ENCODE data around the gene MAP1LC3C. TPM values are rescaled to one million over a fixed set of nuclear protein-coding genes. Genes with fewer than 3 reads are reported as not detected.

MAP1LC3C gene
- total RNA-seq, 1 donor from 2014 or later: not detected

GRCh38 chr1:241976229-241976628, 22.7 kb downstream of the MAP1LC3C start:
- H3K4me3 Mint-ChIP-seq: no peak overlapping the region
- H3K27ac Mint-ChIP-seq: peak overlapping the region; percentile 6
- Histone ChIP-seq H3K4me2 (no peak overlapping the region), H3K4me3 (no peak overlapping the region), H3K4me1 (peaks cover 8% of the 10 kb centered on the region), H3K36me3 (no peaks in the 10 kb centered on the region), H3K79me2 (ENCODE audit: low read depth) (no peaks in the 10 kb centered on the region), H3K27me3 (no peaks in the 10 kb centered on the region), H2AFZ (replicated peaks) (no peak overlapping the region), H3K9me3 (ENCODE audit: low read depth) (no peaks in the 10 kb centered on the region), H4K20me1 (ENCODE audit: low read depth) (no peaks in the 10 kb centered on the region), H3K27ac (no peak overlapping the region), H3F3A (ENCODE audit: low read depth) (no peaks in the 10 kb centered on the region), H3K9ac (no peak overlapping the region)
- no peak for DNase-seq (ENCODE audit: low spot score)
- H3K9me3 Mint-ChIP-seq: peaks cover 8% of the 10 kb centered on the region
- peaks cover 37% of the 10 kb centered on the region for H3K4me1 Mint-ChIP-seq
- peaks cover 13% of the 10 kb centered on the region for H3K27me3 Mint-ChIP-seq (ENCODE audit: insufficient read depth, low read depth)
- TF ChIP-seq EZH2 (IDR thresholded peaks at IDR 0.05): no peak
- TF ChIP-seq, protein P1, sequence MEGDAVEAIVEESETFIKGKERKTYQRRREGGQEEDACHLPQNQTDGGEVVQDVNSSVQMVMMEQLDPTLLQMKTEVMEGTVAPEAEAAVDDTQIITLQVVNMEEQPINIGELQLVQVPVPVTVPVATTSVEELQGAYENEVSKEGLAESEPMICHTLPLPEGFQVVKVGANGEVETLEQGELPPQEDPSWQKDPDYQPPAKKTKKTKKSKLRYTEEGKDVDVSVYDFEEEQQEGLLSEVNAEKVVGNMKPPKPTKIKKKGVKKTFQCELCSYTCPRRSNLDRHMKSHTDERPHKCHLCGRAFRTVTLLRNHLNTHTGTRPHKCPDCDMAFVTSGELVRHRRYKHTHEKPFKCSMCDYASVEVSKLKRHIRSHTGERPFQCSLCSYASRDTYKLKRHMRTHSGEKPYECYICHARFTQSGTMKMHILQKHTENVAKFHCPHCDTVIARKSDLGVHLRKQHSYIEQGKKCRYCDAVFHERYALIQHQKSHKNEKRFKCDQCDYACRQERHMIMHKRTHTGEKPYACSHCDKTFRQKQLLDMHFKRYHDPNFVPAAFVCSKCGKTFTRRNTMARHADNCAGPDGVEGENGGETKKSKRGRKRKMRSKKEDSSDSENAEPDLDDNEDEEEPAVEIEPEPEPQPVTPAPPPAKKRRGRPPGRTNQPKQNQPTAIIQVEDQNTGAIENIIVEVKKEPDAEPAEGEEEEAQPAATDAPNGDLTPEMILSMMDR (IDR thresholded peaks at IDR 0.05): no peak
- no peak for TF ChIP-seq EZH2phosphoT487 (IDR thresholded peaks at IDR 0.05)
- peaks cover 3% of the 10 kb centered on the region for H3K36me3 Mint-ChIP-seq

DNA sequence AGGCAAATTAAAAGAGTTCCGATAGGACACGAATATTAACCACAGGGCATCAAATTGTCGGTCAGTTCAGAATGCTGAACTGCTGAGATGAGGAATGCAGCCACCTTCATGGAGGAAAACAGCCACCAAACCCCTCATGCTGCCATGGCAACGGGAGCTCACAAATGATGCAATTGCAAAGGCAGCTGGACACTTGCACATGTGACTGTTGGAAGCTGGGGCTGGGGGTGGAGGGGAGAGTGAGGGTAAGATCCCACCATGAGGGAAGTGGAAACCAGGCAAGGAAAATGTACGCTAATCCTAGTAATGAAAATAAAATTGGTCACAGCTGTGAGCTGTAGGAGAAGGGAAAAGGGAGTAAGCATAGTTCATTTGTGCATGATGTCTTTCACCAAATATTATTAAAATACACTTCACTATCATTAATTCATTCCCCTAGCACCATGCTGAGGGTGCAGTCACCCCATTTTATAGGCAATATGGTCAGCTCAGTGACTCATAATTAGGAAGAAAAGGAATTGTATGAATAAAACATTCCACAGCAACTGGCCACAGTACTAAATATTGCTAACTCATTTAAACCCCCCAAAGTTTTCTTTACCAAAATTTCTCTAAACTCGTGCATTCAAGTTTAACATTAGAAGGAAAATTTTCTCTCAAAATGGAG, 26.1 kb downstream of the MAP1LC3C start:
- Histone ChIP-seq H3K36me3 (no peaks in the 10 kb centered on the region), H3K27ac (no peak overlapping the region), H3K79me2 (ENCODE audit: low read depth) (no peaks in the 10 kb centered on the region), H3F3A (ENCODE audit: low read depth) (no peaks in the 10 kb centered on the region), H3K4me1 (peaks cover 8% of the 10 kb centered on the region), H3K27me3 (no peaks in the 10 kb centered on the region), H2AFZ (replicated peaks) (peak overlapping the region; percentile 58), H3K9ac (no peak overlapping the region), H3K9me3 (ENCODE audit: low read depth) (no peaks in the 10 kb centered on the region), H3K4me2 (no peak overlapping the region), H3K4me3 (no peak overlapping the region), H4K20me1 (ENCODE audit: low read depth) (no peaks in the 10 kb centered on the region)
- peaks cover 12% of the 10 kb centered on the region for H3K27me3 Mint-ChIP-seq (ENCODE audit: insufficient read depth, low read depth)
- peak; percentile 74 for DNase-seq (ENCODE audit: low spot score)
- peak overlapping the region; percentile 99 for H3K27ac Mint-ChIP-seq
- peak overlapping the region; percentile 33 for H3K4me3 Mint-ChIP-seq
- no peaks in the 10 kb centered on the region for H3K36me3 Mint-ChIP-seq
- no peak for TF ChIP-seq EZH2 (IDR thresholded peaks at IDR 0.05)
- TF ChIP-seq, protein P1 (IDR thresholded peaks at IDR 0.05): no peak
- peaks cover 2% of the 10 kb centered on the region for H3K9me3 Mint-ChIP-seq
- H3K4me1 Mint-ChIP-seq: peaks cover 39% of the 10 kb centered on the region

- H3K36me3 ChIP-seq: no peaks in the 10 kb centered on the region
- H3K27me3 ChIP-seq: no peaks in the 10 kb centered on the region
- no peak overlapping the region for H2AFZ ChIP-seq (replicated peaks)
- no peaks in the 10 kb centered on the region for H3K79me2 ChIP-seq (ENCODE audit: low read depth)
- no peak overlapping the region for H3K9ac ChIP-seq
- no peak for DNase-seq (ENCODE audit: low spot score)
- no peak for TF ChIP-seq EZH2 (IDR thresholded peaks at IDR 0.05)
- TF ChIP-seq EZH2phosphoT487 (IDR thresholded peaks at IDR 0.05): no peak
- TF ChIP-seq, protein P1 (IDR thresholded peaks at IDR 0.05): no peak
- no peaks in the 10 kb centered on the region for H4K20me1 ChIP-seq (ENCODE audit: low read depth)
- H3K4me3 ChIP-seq: no peak overlapping the region
- Mint-ChIP-seq H3K27me3 (ENCODE audit: insufficient read depth, low read depth) (peaks cover 7% of the 10 kb centered on the region), H3K4me1 (peaks cover 29% of the 10 kb centered on the region), H3K4me3 (no peak overlapping the region), H3K36me3 (no peaks in the 10 kb centered on the region), H3K27ac (no peak overlapping the region), H3K9me3 (no peaks in the 10 kb centered on the region)
- no peaks in the 10 kb centered on the region for H3F3A ChIP-seq (ENCODE audit: low read depth)
- H3K9me3 ChIP-seq (ENCODE audit: low read depth): no peaks in the 10 kb centered on the region
- no peak overlapping the region for H3K4me2 ChIP-seq
- H3K4me1 ChIP-seq: peaks cover 8% of the 10 kb centered on the region
- no peak overlapping the region for H3K27ac ChIP-seq
Observed at GRCh38 chr1:241968611-241969010, 30.3 kb downstream of the MAP1LC3C start.
